Testis (tissue), 3 donors: ENCODE measurements around the gene KIAA1755. TPM values are rescaled to one million over a fixed set of nuclear protein-coding genes. Genes with fewer than 3 reads are reported as not detected.
A peak's percentile ranks its signal among the peaks of the same experiment; 100 is the strongest.

Source experiments
- DNase-seq: peaks from one replicate; pipeline ENCODE4 v3.0.0-alpha.2; 2019
- H3K27ac ChIP-seq, 2 donors: fragments of 200-600 bp; sonication (generic); one replicate each; pipeline ENCODE4 v1.5.1; 2019
- H3K27me3 ChIP-seq: fragments of 200-600 bp; sonication (generic); one replicate; pipeline ENCODE4 v1.5.1; 2019
- H3K36me3 ChIP-seq: fragments of 200-600 bp; sonication (generic); one replicate; pipeline ENCODE4 v1.5.1; 2017; ENCODE audit warnings: low read depth; ENCODE audit errors: missing control alignments
- H3K4me1 ChIP-seq: fragments of 200-600 bp; sonication (generic); one replicate; pipeline ENCODE4 v1.5.1; 2019
- H3K4me3 ChIP-seq, 2 donors: fragments of 200-600 bp; sonication (generic); one replicate each; pipeline ENCODE4 v1.5.1; 2017 to 2019
- H3K9me3 ChIP-seq: fragments of 200-600 bp; sonication (generic); one replicate; pipeline ENCODE4 v1.5.1; 2017
- CTCF ChIP-seq, 3 experiments: fragments of 450-650 bp in 2 of 3; fragments of 200-600 bp in 1 of 3; sonication (generic) in 1 of 3; IDR thresholded peaks; one replicate each; pipeline ENCODE4 v1.5.1; 2016 to 2019; ENCODE audit warnings: antibody characterized with exemption in 3 of 3, mild to moderate bottlenecking in 2 of 3, moderate library complexity in 1 of 3
- POLR2A ChIP-seq: fragments of 450-650 bp; IDR thresholded peaks from one replicate; pipeline ENCODE4 v1.6.1; 2017; ENCODE audit warnings: antibody characterized with exemption, mild to moderate bottlenecking, moderate library complexity
- WGBS, 2 donors: methylation state at CpG; one replicate each; pipeline ENCODE4 v1.1.5; 2018; 5-methylcytosine and 5-hydroxymethylcytosine counted together
- intact Hi-C: fragments of 100-400 bp; cut with DNase I; formaldehyde crosslinking; loops from one replicate; pipeline ENCODE4 v1.15.1; 2023; ENCODE audit warnings: low total_unique reads
- polyA plus RNA-seq: library from polyadenylated mRNA; stranded (reverse); fragments of 350-450 nt; fragmentation: Illumina TruSeq; extraction: RNeasy Lipid Tissue Mini Kit (QIAGEN cat#74804); gene quantifications from one replicate; pipeline ENCODE4 v1.2.3, GENCODE V29; 2014; ENCODE audit warnings: low read depth, low replicate concordance; ENCODE audit not compliant: insufficient read depth
- total RNA-seq, 2 donors: library from RNA; depleted of rRNA; stranded (reverse); fragments of >200 nt; gene quantifications; one replicate each; pipeline ENCODE4 v1.2.3, GENCODE V29; 2016

The KIAA1755 gene
- total and polyA plus RNA-seq, 3 donors from 2014 or later, result 5.2 to 9.6 (median 7.6) TPM

GRCh38 chr20:38229376-38230252 is 30.9 kb downstream of the KIAA1755 start:
- no peaks in the 10 kb centered on the region for H3K27me3 ChIP-seq
- no peak overlapping the region for H3K4me3 ChIP-seq
- DNase-seq, result no peak
- no peak overlapping the region for H3K27ac ChIP-seq
- WGBS, 2 donors, result 77 to 79% methylated on average over 5 to 6 of the region's 6 CpGs
- intact Hi-C loops, result loop anchor here (10.0 kb wide), 1 partner anchor 165 kb away; no protein-coding TSS in a partner anchor
- H3K9me3 ChIP-seq, result no peaks in the 10 kb centered on the region
- peaks cover 3% of the 10 kb centered on the region for H3K4me1 ChIP-seq
- no peaks in the 10 kb centered on the region for H3K36me3 ChIP-seq
- TF ChIP-seq POLR2A, result no peak
- peak; percentile 36 to 52 (median 37) for TF ChIP-seq CTCF (IDR thresholded peaks at IDR 0.05)

- no peaks in the 10 kb centered on the region for H3K4me1 ChIP-seq
- H3K4me3 ChIP-seq, result peak overlapping the region in 1 of 2 donors; percentile 6
- no peak overlapping the region for H3K27ac ChIP-seq
- no peaks in the 10 kb centered on the region for H3K9me3 ChIP-seq
- no peak for TF ChIP-seq POLR2A
- no peak for TF ChIP-seq CTCF (IDR thresholded peaks at IDR 0.05)
- WGBS, 2 donors, result 49 to 54% methylated on average over 2 of the region's 2 CpGs
- H3K27me3 ChIP-seq, result no peaks in the 10 kb centered on the region
- H3K36me3 ChIP-seq, result no peaks in the 10 kb centered on the region
- peak; percentile 47 for DNase-seq
- intact Hi-C loops, result loop anchor here (10.0 kb wide), 1 partner anchor 164 kb away; no protein-coding TSS in a partner anchor
These were observed 32.1 kb downstream of the KIAA1755 start for GRCh38 chr20:38228436-38228835.

GRCh38 chr20:38227420-38228360 is 32.8 kb downstream of the KIAA1755 start:
- TF ChIP-seq POLR2A (no peak), CTCF (IDR thresholded peaks at IDR 0.05) (no peak)

GRCh38 chr20:38226553-38226952 is 34.0 kb downstream of the KIAA1755 start:
- WGBS, 2 donors, result 87 to 92% methylated on average over 3 to 6 of the region's 6 CpGs
- Histone ChIP-seq H3K4me3 (no peak overlapping the region), H3K27me3 (no peaks in the 10 kb centered on the region), H3K9me3 (no peaks in the 10 kb centered on the region), H3K27ac (no peak overlapping the region), H3K36me3 (no peaks in the 10 kb centered on the region), H3K4me1 (no peaks in the 10 kb centered on the region)
- TF ChIP-seq CTCF (IDR thresholded peaks at IDR 0.05) (no peak), POLR2A (no peak)
- DNase-seq, result no peak
- intact Hi-C loops, result loop anchor here (10.0 kb wide), 1 partner anchor 162 kb away; no protein-coding TSS in a partner anchor

More at GRCh38 chr20:38227420-38228360, 32.8 kb downstream of the KIAA1755 start:
- 67 to 71% methylated on average over 6 to 11 of the region's 11 CpGs for WGBS, 2 donors
- DNase-seq, result no peak
- intact Hi-C loops, result loop anchor here (10.0 kb wide), 1 partner anchor 163 kb away; no protein-coding TSS in a partner anchor
- H3K9me3 ChIP-seq, result no peaks in the 10 kb centered on the region
- no peaks in the 10 kb centered on the region for H3K36me3 ChIP-seq
- no peaks in the 10 kb centered on the region for H3K27me3 ChIP-seq
- H3K27ac ChIP-seq, result no peak overlapping the region
- H3K4me1 ChIP-seq, result no peaks in the 10 kb centered on the region
- H3K4me3 ChIP-seq, result peak overlapping the region in 1 of 2 donors; percentile 6
